GM18858 (cell line): Measurements from ENCODE around the gene FLYWCH2.
"Not testable (repeated sequence)": the region's sequence is repeated elsewhere in the genome, so short reads cannot be mapped to it uniquely, and the experiment has no call there.

Experiments used
- ATAC-seq: cut with Tn5 transposase; IDR thresholded peaks from one replicate; pipeline ENCODE4 v1.9.1; 2021; ENCODE audit not compliant: unreplicated experiment

The FLYWCH2 gene

GRCh38 chr16:2912330-2913199 is 29.6 kb downstream of the FLYWCH2 start:
- ATAC-seq: no peak

- ATAC-seq: no peak
Measured at GRCh38 chr16:2913603-2914002, 30.6 kb downstream of the FLYWCH2 start.

GRCh38 chr16:2914233-2914632 is 31.2 kb downstream of the FLYWCH2 start:
- no peak for ATAC-seq

- ATAC-seq: no peak
Measured at GRCh38 chr16:2915196-2915929, 32.3 kb downstream of the FLYWCH2 start.

- ATAC-seq: no peak
Measured at GRCh38 chr16:2919511-2920255, 36.7 kb downstream of the FLYWCH2 start.

GRCh38 chr16:2923481-2923880 is 40.5 kb downstream of the FLYWCH2 start:
- no peak for ATAC-seq

GRCh38 chr16:2924901-2925755 is 42.1 kb downstream of the FLYWCH2 start:
- no peak for ATAC-seq

GRCh38 chr16:2925951-2926649 is 43.1 kb downstream of the FLYWCH2 start:
- no peak for ATAC-seq

GRCh38 chr16:2926650-2926999 is 43.6 kb downstream of the FLYWCH2 start:
- no peak for ATAC-seq

- ATAC-seq: no peak
Measured at GRCh38 chr16:2927010-2927646, 44.1 kb downstream of the FLYWCH2 start.

GRCh38 chr16:2928151-2928550 is 45.1 kb downstream of the FLYWCH2 start:
- not testable (repeated sequence) for ATAC-seq

- no peak for ATAC-seq
Measured at GRCh38 chr16:2928796-2929195, 45.8 kb downstream of the FLYWCH2 start.

GRCh38 chr16:2929693-2930092 is 46.7 kb downstream of the FLYWCH2 start:
- no peak for ATAC-seq

GRCh38 chr16:2930236-2930635 is 47.2 kb downstream of the FLYWCH2 start:
- no peak for ATAC-seq

- ATAC-seq: not testable (repeated sequence)
Measured at GRCh38 chr16:2931231-2931914, 48.4 kb downstream of the FLYWCH2 start.

- no peak for ATAC-seq
Measured at GRCh38 chr16:2933136-2933535, 50.1 kb downstream of the FLYWCH2 start.

GRCh38 chr16:2933701-2934100 is 50.7 kb downstream of the FLYWCH2 start:
- ATAC-seq: no peak

- no peak for ATAC-seq
Measured at GRCh38 chr16:2934450-2934849, 51.4 kb downstream of the FLYWCH2 start.

GRCh38 chr16:2936436-2937011 is 53.5 kb downstream of the FLYWCH2 start:
- no peak for ATAC-seq
